Right lung (tissue), 5 donors: ENCODE measurements around the gene SECISBP2. TPM values are rescaled to one million over a fixed set of nuclear protein-coding genes. Genes with fewer than 3 reads are reported as not detected.
"Not testable (repeated sequence)": the region's sequence is repeated elsewhere in the genome, so short reads cannot be mapped to it uniquely, and the experiment has no call there.

Experiments used
- DNase-seq, 2 donors: peaks; one replicate each; pipeline ENCODE4 v3.0.0-alpha.2; 2013
- polyA plus RNA-seq, 5 donors: library from polyadenylated mRNA; unstranded; fragments of 120-200 nt; gene quantifications; one replicate each; pipeline versions ENCODE4 v1.2.1 to v1.2.3, GENCODE V29; 2013; ENCODE audit warnings: inconsistent platforms in 1 of 5, low replicate concordance in 1 of 5; ENCODE audit not compliant: insufficient read length in 5 of 5, insufficient read depth in 1 of 5

The SECISBP2 gene
- polyA plus RNA-seq, 5 donors, result 71.7 to 96.4 (median 87.3) TPM

GRCh38 chr9:89363921-89364665, 45.8 kb downstream of the SECISBP2 start:
- no peak for DNase-seq

DNA sequence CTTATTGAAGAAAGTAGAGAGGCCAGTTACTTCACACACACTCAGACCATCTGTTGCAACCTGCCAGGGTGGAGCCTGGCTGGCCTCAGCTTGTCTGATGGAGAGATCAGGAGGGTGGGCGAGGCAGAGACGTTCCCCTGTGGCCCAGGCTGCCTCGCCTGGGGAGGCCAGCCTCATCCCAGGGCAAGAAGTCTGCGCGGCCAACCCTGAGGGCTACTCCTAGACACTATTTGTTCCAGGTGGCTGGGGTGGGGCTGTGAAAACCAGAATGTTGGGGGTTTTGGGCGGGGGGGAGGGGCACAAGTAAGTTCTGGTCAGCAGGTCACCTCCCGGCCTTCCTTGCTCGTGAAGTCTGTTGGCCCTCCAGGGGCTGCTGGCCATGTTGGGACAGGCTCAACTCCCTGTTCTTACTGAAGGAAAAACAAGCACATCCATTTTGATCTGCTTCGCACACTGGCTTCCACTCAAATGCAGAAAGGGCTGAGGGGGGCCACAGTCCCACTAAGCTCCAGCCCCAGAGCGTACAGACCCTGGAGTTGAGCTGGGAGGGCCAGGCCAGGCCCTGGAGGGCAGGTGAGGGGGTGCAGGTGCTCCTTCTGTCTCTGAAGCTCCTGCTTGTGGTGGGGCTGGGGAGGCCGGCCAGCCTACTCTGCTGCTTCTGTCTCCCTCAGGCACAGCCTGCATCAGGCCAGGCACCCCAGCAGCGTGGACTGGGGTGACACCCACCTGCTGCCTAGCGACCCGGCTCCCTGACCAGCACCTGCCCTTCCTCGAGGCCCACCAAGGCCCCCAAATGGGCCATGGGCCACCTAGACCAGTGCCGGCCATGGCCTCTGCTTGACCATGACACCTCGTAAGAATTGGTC, 46.6 kb downstream of the SECISBP2 start:
- DNase-seq, result no peak

DNA sequence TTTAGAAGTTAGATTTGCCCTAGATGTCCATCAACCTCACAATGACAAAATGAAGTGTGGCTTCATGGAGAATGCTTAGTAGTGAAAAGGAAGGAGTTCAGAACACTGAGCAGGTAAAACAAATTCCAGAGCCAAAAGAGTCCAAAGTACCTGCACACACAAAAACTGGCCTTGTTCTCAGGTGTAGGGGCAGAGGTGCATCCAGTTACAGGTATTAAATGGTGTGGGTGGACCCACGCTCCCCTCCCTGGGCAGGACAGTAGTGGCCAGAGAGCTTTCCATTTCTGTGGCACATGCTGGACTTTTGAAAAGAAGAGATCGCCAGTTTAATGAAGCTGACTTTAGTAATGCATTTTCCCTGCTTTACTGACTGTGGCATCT, 47.2 kb downstream of the SECISBP2 start:
- no peak for DNase-seq

- no peak for DNase-seq
Measured at GRCh38 chr9:89366711-89367110, 48.4 kb downstream of the SECISBP2 start.

DNA sequence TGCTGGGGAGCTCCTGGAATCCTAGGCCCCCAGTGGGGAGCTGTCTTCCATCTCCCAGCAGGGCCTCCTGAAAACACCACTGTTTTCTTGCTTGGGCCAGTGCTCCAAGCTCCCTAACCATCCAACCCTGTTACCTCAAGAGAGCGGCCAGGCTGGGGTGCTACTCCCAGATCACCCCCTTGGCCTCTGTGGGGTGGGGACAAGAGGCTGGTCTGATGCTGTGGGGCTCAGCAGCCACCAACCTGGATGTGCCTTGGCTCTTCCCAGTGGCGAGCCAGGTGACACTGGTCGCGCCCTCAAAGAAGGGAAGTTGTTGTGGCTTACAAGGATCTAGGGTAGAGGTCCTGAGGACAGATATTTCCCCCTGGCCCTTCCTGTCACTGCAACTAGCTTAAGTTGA, 49.0 kb downstream of the SECISBP2 start:
- no peak for DNase-seq

- DNase-seq, result no peak
Measured at GRCh38 chr9:89367726-89368437, 49.6 kb downstream of the SECISBP2 start.

DNA sequence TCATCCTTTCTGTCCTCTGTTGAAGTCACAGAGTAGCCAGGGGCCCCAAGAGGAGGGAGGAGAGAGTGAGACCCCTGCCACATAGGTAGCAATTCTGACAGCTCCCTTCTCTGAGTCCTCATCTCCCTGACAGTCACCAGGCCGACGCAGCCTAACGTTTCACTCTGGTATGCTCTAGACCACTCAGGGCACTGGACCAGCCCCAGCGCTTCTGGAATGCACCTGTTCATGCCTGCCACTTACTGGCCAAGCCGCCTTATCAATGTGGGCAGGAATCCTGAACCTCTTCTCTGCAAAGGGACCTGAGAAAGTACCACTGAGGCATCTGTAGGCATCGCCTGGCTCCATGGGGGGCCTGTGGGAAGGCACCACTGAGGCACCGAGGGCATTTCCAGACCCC, 50.2 kb downstream of the SECISBP2 start:
- no peak for DNase-seq

DNA sequence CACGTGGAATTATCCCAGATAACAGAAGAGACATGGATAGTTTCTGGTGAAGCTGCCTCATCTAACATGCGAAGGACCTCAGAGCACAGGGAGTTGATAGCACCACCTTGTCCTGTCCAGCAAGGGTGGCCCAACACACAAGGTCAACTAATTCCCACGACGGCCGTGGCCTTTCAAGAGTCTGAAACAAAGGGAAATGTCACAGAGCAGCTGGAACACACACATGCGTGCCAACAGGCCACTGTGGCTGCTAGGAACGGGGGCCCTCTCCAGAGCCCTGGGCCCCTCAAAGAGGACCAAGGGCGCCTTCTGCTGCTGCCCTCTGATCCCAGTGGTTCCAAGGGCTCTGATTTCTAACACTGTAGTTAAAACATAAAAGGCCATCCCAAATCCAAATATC, 50.7 kb downstream of the SECISBP2 start:
- DNase-seq, result no peak

GRCh38 chr9:89370593-89370992, 52.3 kb downstream of the SECISBP2 start:
- DNase-seq, result no peak

GRCh38 chr9:89371791-89372190, 53.5 kb downstream of the SECISBP2 start:
- DNase-seq, result not testable (repeated sequence)

GRCh38 chr9:89372230-89372816, 54.0 kb downstream of the SECISBP2 start:
- DNase-seq, result no peak

DNA sequence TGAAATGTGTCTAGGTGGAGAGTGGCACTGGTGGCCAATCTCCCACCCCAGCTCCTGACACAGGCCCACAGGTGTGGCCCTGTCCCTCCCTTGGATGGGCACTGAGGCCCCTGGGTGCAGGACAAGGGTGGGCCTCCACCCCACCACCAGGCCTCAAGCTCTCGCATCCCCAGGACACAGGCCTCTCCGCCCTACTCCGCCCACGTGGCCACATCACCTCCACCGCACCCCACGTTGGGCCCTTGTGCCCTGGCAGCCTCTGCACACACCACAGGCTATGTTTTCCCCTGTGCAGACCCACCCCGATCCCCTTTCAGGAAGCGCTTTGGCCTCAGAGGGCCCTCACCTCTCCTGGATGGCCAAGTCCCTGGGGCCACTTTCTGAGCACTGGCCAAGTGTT, 54.7 kb downstream of the SECISBP2 start:
- no peak for DNase-seq

- no peak for DNase-seq
Measured at GRCh38 chr9:89374176-89374575, 55.9 kb downstream of the SECISBP2 start.

DNA sequence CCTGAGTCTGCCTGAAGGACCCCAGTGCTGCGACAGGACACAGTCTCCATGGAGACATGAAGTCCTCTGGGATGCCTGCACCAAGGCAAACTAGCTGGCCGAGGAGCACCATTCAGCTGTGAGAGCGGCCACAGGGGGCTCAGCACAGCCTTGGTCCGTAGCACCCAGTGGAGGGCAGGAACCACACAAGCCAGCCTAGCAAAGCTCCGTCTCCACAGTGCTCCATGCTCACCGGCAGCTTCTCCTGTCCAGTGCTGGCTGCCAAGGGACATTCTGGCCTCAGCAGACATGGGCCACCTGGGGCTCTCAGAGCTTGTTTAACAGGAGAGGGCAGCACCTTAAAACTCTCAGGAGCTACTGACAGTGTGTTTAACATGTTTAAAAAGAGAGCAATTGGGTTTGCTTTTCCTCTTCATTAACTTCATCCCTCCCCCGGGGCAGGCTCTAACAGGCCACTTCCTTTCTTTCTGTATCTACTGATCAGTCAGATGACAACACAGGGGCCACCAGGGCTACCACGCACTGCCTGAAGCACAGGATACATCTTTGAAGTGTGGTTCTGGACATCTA, 57.0 kb downstream of the SECISBP2 start:
- no peak for DNase-seq

DNA sequence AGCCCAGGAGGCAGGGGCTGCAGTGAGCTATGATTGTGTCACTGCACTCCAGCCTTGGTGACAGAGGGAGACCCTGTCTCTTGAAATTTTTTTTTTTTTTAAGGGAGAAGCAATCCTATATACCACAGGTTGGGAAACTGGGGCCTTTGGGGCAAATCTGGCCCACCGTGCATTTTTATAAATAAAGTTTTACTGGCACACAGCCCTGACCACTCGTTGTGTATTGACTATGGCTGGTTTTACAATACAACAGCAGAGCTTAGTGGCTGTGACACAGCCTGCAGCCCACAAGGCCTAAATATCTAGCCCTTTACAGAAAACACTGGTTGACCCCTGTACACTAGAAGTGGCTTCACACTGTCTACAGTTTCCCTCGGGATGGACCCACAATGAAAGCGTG, 58.0 kb downstream of the SECISBP2 start:
- no peak for DNase-seq

DNA sequence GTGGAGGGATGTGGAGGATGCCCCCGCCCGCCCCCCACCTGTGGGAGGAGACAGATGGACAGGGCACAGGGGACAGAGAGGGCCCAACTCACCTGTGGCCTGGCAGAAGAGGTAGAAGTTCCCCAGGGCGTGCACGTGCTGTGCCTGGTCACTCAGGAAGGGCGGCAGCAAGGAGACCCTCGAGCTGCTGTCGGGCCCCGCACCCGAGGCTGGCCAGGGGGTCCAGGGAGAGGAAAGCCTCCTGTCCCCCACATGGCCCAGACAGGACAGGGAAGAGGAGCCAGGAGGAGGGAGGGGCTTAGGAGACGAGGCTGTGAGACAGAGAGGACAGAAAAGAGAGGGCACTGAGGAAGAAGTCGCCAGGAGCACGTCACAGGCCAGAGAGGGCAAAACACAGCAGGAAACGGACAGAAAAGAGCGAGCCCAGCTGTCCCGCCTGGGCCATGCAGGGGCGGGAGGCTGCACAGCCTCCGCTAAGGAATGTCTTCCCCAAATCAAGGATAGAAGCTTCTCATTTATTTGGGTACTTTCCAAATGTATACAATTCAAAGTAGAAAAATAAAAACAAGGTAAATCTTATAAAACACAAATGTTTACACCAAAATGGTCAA, 58.5 kb downstream of the SECISBP2 start:
- DNase-seq, result no peak

- no peak for DNase-seq
Measured at GRCh38 chr9:89377411-89377810, 59.1 kb downstream of the SECISBP2 start.

- DNase-seq, result no peak
Measured at GRCh38 chr9:89378541-89378940, 60.2 kb downstream of the SECISBP2 start.

- no peak for DNase-seq
Measured at GRCh38 chr9:89379031-89379430, 60.7 kb downstream of the SECISBP2 start.

- DNase-seq, result no peak
Measured at GRCh38 chr9:89379508-89380115, 61.3 kb downstream of the SECISBP2 start.
